ENCODE data around the gene PHIP. TPM values are rescaled to one million over a fixed set of nuclear protein-coding genes. Genes with fewer than 3 reads are reported as not detected.

PHIP gene
- total RNA-seq, 1 donor from 2014 or later: 32.0 TPM

GRCh38 chr6:79009819-79010218 lies 68.2 kb downstream of the PHIP start:
- no peak for DNase-seq (ENCODE audit: low spot score)

DNA sequence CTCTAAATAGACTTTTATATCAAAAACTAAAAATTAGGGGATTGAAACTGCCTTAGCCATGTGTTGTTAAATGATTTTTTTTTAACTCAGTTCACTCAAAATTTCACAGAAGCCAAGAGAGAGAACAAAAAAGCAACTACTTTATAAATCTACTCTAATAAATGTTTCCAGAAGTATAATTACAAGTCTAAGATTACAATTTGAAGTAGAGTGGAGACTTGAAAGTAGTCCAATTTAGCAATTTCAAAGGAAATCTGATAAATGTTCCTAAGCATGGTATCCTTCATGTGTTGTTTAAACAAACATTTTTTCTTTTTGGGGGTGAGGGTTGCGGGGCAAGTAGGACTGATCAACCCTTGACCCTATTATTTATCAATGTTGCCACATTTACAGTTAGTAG lies 72.6 kb downstream of the PHIP start:
- DNase-seq (ENCODE audit: low spot score): no peak

GRCh38 chr6:79005024-79005423 lies 73.0 kb downstream of the PHIP start:
- no peak for DNase-seq (ENCODE audit: low spot score)

DNA sequence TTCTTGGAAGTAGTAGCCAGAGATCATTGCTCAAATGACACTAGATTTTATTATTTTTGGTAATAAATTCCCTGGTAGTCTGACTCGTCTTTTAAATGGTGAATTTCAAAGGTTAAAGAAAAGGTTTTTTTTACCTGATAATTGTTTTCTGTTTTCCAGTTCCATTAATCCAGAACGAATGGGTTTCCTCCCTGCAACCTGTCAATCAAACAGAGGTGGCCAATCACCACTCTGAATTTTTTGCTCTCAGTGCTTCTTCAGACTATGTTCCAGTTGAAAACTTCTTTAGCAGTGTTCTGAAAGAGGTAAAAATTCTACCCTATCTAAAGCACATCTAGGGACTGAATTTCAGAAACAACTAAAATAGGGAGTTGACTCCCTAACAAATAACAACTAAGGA lies 73.8 kb downstream of the PHIP start:
- no peak for DNase-seq (ENCODE audit: low spot score)

DNA sequence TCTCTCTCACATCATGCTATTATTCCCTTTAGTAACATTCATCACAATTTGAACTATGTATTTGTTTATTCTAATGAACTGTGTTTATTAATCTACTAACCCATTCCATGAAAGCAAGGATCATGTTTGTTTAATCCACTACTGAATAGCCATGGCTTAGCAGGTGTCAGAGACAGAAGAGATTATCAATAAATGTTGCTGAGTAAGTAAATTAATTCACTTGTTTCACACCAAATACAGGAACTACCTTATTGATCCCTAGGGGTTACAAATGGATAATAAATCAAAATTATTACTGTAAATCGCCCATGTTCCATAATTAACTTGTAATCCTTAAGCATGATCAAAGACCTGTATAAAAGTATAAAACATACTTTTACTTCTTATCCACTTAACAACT lies 76.6 kb downstream of the PHIP start:
- no peak for DNase-seq (ENCODE audit: low spot score)

DNA sequence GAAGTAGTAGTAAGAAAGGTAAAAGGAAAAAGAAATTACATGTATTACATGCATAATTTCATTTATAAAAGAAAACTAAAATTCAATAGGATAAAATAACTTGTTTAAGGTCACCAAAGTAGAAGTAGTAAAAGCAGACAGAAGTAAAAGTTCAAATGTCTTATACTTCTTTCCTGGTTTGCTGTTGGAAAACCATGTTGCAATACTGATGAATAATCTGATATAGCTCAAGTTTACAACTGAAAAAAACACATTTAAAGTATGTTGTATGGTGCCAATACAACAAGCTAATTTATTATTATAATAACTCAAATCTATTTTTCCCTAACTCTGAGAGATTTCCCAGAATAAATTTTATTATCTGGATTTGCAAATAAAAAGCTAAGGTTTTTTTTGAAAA lies 78.3 kb downstream of the PHIP start:
- no peak for DNase-seq (ENCODE audit: low spot score)

DNA sequence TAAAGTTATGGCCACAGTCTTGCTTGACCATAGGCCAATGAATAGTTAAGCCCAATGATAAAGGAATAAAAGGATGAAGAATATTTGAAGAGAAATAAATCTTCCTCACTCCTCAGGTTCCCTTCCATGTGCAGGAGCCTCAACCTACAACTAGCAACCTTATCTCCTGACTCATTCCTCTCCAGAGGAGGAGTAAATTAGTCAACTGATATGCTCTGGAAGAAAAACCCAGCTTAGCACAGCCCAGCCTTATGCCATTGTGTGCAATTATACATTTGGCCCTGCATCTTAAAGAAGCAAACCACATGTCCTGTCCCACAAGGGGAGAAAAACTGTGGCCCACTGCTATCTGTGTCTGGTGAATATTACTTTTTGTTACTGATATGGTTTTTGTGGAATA lies 82.1 kb downstream of the PHIP start:
- no peak for DNase-seq (ENCODE audit: low spot score)

DNA sequence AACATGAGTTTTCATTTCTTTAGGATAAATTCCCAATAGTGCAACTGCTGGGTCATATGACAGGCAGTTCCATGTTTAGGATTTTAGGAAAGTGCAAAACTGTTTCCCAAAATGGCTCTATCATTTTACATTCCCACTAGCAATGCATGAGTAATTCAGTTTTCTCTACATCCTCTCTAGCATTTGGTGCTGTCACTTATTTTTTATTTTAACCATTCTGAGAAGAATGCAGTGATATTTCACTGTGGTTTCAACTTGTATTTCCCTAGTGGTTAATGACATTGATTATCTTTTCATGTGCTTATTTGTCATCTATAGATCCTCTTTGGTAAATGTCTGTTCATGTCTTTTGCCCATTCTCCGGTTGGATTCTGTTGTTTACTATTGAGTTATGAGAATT lies 82.7 kb downstream of the PHIP start:
- no peak for DNase-seq (ENCODE audit: low spot score)

DNA sequence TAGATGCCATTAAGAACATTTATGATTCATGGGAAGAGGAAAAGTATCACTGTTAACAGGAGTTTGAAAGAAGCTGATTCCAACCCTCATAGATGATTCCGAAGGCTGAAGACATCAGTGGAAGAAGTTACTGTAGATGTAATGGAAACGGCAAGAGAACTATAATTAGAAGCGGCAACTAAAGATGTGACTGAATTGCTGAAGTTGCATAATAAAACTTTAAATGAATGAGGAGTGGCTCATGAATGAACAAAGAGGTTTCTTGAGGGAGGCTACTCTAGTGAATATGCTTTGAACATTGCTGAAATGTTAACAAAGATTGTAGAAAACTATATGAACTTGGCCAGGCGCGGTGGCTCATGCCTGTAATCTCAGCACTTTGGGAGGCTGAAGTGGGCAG lies 84.1 kb downstream of the PHIP start:
- DNase-seq (ENCODE audit: low spot score): no peak

DNA sequence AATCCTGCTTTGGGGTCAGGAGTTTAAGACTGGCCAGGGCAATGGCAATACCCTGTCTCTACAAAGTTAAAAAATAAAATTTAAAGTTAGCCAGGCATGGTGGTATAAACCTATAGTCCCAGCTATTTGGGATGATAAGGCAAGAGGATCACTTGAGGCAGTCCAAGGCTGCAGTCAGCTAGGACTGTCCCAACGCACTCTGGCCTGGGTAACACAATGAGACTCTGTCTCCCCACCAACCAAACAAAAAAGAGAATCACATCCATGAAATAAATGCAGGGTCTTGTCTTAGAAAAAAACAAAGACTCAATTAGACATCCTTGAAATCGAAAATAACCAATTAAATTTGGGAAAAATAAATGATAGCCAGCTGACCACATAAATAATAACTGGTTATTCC lies 88.9 kb downstream of the PHIP start:
- DNase-seq (ENCODE audit: low spot score): no peak

DNA sequence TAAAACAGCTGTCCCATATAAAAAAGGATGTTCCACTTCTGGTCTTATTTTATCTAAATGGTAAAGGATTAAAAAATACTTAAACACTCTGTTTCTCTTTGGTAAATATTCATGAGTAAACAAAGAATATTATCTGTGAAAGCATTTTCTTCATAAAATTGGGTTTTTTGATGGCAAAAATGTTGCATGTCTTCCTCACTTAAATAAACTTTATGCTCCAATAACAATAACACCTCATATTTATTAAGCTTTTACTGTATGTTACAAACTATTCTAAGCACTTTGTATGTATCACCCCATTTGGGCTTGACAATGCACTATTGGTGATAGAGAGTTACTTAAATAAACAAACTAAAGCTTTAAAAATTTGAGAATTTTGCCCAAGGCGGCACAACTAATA lies 91.9 kb downstream of the PHIP start:
- no peak for DNase-seq (ENCODE audit: low spot score)

- DNase-seq (ENCODE audit: low spot score): no peak
Measured at GRCh38 chr6:78984225-78984950, 93.7 kb downstream of the PHIP start.

- DNase-seq (ENCODE audit: low spot score): no peak
Measured at GRCh38 chr6:78967191-78967590, 110.9 kb downstream of the PHIP start.

DNA sequence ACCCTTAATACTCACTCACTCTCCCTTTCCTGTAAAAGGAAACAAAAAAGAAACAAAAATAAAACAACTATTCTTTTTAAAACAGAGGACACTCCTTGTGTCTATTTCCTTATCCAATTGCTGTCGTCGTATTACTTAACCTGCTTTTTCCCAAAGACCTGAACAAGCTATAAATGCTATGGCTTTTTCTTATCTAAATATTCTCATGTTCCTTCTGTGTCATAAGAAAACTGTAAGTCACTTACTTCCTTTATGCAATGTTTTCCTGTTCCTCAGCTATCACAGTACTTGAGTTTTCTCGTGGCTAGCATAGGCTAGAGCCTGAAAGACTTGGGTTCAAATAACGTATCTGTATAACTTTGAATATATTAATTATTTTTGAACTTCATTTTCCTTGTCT lies 111.5 kb downstream of the PHIP start:
- no peak for DNase-seq (ENCODE audit: low spot score)

DNA sequence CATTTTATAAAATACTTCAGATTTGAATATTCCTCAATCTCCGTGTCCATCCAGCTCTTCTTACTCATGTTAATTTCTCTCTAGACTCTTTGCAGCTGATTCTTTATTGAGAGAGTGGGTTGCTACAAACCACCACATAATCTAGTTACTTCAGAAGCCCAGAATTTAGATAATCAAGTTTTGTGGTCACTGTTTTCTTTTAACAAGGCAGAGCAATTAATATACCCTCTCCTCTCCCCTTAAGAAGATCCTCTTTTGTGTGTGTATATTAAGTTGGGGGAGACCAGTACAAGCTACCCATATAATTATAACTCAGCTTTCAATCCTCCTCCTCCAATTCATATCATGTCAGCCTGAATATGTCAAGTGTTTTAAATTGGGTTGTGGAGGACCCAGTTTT lies 115.6 kb downstream of the PHIP start:
- DNase-seq (ENCODE audit: low spot score): no peak

DNA sequence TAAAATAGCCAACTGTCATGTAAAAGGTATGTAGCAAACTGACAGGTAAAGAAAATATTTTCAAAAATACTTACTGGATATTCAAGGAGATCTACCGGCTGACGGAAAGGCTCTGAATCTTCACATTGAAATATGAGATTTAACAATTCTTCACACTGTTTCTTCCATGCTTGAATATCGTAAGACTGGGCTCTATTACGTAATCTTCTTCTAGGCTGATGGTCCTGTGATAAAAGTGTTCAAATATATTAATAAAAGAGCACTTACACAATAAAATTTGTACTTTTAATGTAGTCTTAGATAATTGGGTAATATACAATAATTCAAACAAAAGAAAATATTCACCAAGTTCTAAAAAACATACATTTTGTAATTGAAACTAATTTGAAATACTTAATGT lies 123.3 kb downstream of the PHIP start:
- DNase-seq (ENCODE audit: low spot score): no peak

- DNase-seq (ENCODE audit: low spot score): no peak
Measured at GRCh38 chr6:78953798-78954197, 124.3 kb downstream of the PHIP start.

GRCh38 chr6:78952362-78952761 lies 125.7 kb downstream of the PHIP start:
- DNase-seq (ENCODE audit: low spot score): no peak

- no peak for DNase-seq (ENCODE audit: low spot score)
Measured at GRCh38 chr6:78948785-78949184, 129.3 kb downstream of the PHIP start.

GRCh38 chr6:78947962-78948361 lies 130.1 kb downstream of the PHIP start:
- no peak for DNase-seq (ENCODE audit: low spot score)

DNA sequence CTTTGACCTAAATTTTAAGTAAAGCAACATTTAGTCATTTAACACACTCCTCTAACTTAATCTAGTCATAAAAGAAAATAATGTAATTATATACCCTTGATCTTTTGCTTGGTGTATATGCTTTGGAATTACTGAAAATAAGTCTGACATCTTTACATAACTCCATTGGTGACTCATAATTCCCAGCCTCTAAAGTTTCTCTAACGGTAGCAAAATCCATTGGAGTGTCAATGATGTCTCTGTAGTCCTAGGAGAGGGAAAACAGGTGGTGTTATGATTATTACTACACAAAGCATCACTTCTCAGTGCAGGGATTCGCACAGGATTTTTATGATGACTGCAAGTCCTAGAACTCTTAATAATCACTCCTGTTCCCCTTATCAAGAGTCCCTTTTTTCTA lies 130.5 kb downstream of the PHIP start:
- no peak for DNase-seq (ENCODE audit: low spot score)

DNA sequence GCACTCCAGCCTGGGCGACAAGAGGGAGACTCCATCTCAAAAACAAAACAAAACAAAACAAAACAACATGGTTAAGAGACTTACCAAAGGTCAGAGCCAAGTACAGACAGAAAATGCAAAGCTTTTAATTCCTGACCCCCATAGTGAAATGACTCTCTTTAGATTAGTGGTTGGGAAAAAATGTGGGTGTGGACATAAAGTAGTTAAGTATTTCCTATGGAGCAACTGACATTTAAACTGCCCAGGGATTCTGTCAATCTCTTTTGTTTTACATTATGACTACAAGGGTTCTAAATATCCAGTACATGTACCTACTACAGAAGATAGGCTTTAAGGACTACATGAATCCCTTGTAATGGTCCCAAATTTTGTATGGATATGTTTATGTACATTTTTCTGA lies 135.6 kb downstream of the PHIP start:
- DNase-seq (ENCODE audit: low spot score): no peak

GRCh38 chr6:78936515-78936914 lies 141.5 kb downstream of the PHIP start:
- DNase-seq (ENCODE audit: low spot score): no peak

- DNase-seq (ENCODE audit: low spot score): no peak
Measured at GRCh38 chr6:78935553-78935952, 142.5 kb downstream of the PHIP start.

All from mucosa of gallbladder (tissue), 1 donor.